PC-3 (cell line): ENCODE measurements around the gene ARSK.

Source experiments
- CTCF ChIP-seq: fragments of 300-600 bp; sonication (generic); conservative IDR thresholded peaks from 2 replicates; pipeline ENCODE4 v1.5.1; 2017; ENCODE audit warnings: antibody characterized with exemption, low read depth, mild to moderate bottlenecking, low read length
- EZH2phosphoT487 ChIP-seq: fragments of 300-600 bp; sonication (generic); IDR thresholded peaks from 2 replicates; pipeline ENCODE4 v1.6.1; 2018; ENCODE audit warnings: mild to moderate bottlenecking, antibody characterized with exemption, low read length, borderline replicate concordance

- TF ChIP-seq EZH2phosphoT487 = no peak
- TF ChIP-seq CTCF = no peak
Measured at GRCh38 chr5:95562282-95562681, 7.4 kb downstream of the ARSK start.
